ENCODE measurements around the gene FXYD6.

GRCh38 chr11:117872420-117872961, 4.0 kb downstream of the FXYD6 start:
- TF ChIP-seq EZH2phosphoT487 (IDR thresholded peaks at IDR 0.05; ENCODE audit: borderline replicate concordance, low read length) (no peak), EZH2 (IDR thresholded peaks at IDR 0.05; ENCODE audit: low read length, unreplicated experiment) (no peak)
